NCI-H524 (cell line): ENCODE results near the gene SERPINE3.
A peak's percentile ranks its signal among the peaks of the same experiment; 100 is the strongest.

Experiments used
- DNase-seq, 2 experiments: peaks; one replicate each; lab custom pipeline; 2025; lab: John Stamatoyannopoulos, UW

SERPINE3 gene

DNA sequence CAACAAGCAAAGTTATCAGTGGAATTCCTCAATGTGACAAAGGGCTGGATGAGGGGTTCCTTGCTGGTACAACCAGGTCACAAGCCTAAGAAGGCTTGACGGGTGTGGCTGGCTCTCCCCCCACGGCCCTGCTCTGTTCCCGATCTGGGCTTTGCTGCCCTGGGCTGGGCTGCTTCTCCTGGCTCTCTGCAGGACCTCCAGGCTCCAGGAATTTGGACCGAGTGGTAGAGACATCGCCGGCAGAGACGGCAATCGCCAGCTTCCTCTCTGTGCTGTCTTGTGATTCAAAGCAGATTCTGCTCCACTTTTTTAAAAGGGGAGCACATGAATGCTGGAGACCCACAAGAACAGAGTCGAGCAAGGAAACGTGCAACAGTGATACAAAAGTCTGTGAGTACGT lies at the start of gene SERPINE3:
Gene SERPINE3, plus strand, starts transcription at position 338 of the 400 bp plus-strand sequence. CDS start 1,401 bp downstream, outside the sequence.
- no peak for DNase-seq

- no peak for DNase-seq
Measured at GRCh38 chr13:51291341-51291740, 48.1 kb upstream of the SERPINE3 start.

GRCh38 chr13:51292000-51292565 lies 47.4 kb upstream of the SERPINE3 start:
- DNase-seq: no peak

GRCh38 chr13:51297556-51297955 lies 41.9 kb upstream of the SERPINE3 start:
- DNase-seq: peak in 1 of 2 experiments; percentile 29

- DNase-seq: peak in 1 of 2 experiments; percentile 8
Measured at GRCh38 chr13:51298812-51299211, 40.7 kb upstream of the SERPINE3 start.

- peak; percentile 91 to 97 for DNase-seq
Measured at GRCh38 chr13:51303063-51303552, 36.4 kb upstream of the SERPINE3 start.

- DNase-seq: no peak
Measured at GRCh38 chr13:51303882-51304281, 35.6 kb upstream of the SERPINE3 start.

DNA sequence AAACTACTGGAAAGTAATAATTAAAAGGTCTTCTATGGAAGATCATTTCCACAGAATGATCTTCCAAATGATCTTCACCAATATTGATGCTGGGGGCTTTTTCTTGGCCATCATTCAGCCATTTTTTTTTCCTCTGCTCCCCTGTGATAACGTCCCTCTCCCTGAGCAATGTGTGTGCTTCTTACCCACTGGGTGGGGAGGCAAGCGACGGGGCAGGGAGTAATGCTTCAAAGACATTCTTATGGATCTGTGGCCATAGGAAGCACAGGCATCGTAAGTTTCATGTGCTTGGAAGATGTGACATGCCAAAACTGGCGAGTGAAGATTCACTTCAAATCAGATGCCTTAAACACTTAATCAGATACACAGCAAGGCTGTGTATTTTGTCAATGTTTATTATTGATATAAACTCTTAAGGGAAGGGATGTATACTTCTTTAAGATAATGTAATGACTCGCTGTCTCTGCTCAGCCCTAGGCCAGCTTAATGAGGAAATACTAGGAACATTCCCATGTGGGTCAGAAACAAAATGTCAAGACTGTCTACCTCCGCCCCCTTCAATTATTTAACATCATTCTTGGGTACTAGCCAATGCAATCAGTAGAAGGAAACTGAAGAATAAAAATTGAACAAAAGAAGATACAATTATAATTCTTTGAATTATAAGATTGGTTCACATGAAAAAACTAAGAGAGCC lies 34.1 kb upstream of the SERPINE3 start:
- DNase-seq: no peak

DNA sequence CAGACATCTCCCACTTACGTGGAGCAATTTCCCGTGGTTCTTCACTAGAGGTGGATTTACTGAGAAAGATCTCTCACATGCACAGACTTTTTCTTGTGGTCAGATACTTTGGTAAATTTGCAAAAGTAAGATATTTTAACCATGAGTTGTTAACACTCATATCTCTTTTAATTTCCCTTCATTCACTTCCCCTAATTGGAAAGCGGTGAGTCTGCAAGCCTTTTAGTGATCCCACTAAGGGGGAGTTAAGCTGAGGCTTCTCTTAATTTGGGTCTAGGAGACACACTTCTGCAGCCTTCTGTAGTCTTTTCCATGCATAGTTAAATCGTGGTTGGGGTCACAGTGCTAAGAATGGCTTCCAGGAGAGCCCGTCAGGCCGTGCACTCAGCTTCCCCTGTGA lies 30.7 kb upstream of the SERPINE3 start:
- no peak for DNase-seq

- DNase-seq: peak; percentile 88 to 94
Measured at GRCh38 chr13:51311231-51311630, 28.3 kb upstream of the SERPINE3 start.

GRCh38 chr13:51311957-51312520 lies 27.5 kb upstream of the SERPINE3 start:
- DNase-seq: no peak

DNA sequence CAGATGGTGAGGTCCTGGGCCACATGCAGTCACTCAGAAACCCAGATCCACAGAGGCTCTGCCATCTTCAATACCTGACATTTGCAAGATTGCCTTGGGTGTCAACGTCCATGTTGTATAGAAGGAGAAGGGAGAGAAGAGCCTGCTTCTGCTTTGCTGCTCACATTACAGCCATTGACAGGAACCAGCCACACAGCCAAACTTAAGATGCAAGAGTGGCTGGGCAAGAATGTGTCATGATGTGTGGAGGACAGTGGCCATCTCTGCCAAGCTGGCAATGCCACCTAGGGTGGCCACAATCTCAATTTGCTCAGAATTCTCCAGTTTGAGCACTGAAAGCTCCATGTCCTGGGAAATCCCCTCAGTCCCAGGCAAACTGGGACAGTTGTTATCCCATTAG lies 25.9 kb upstream of the SERPINE3 start:
- DNase-seq: peak in 1 of 2 experiments; percentile 3

- no peak for DNase-seq
Measured at GRCh38 chr13:51317262-51317661, 22.2 kb upstream of the SERPINE3 start.

DNA sequence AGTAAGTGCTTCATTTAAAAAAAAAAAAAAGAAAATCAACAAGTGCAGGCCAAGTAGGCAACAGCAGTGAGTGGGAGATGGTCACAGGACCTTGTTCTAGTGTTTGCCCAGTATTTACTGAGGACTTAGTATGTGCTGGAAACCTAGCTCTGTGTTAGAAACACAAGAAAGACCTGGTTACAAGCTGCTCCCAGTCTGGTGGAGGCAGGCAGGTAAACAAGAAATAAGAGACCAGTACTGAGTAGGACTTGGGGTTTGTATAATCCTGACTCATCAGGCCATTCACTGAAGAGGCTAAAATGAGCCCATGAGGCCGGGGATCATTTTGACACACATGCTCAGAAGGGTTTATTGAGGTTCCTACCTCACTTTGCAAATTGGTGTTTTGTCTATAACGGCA lies 21.5 kb upstream of the SERPINE3 start:
- DNase-seq: no peak

- no peak for DNase-seq
Measured at GRCh38 chr13:51318876-51319275, 20.6 kb upstream of the SERPINE3 start.

GRCh38 chr13:51321836-51322235 lies 17.7 kb upstream of the SERPINE3 start:
- no peak for DNase-seq

GRCh38 chr13:51322826-51323225 lies 16.7 kb upstream of the SERPINE3 start:
- peak in 1 of 2 experiments; percentile 24 for DNase-seq

- no peak for DNase-seq
Measured at GRCh38 chr13:51323824-51324511, 15.5 kb upstream of the SERPINE3 start.

DNA sequence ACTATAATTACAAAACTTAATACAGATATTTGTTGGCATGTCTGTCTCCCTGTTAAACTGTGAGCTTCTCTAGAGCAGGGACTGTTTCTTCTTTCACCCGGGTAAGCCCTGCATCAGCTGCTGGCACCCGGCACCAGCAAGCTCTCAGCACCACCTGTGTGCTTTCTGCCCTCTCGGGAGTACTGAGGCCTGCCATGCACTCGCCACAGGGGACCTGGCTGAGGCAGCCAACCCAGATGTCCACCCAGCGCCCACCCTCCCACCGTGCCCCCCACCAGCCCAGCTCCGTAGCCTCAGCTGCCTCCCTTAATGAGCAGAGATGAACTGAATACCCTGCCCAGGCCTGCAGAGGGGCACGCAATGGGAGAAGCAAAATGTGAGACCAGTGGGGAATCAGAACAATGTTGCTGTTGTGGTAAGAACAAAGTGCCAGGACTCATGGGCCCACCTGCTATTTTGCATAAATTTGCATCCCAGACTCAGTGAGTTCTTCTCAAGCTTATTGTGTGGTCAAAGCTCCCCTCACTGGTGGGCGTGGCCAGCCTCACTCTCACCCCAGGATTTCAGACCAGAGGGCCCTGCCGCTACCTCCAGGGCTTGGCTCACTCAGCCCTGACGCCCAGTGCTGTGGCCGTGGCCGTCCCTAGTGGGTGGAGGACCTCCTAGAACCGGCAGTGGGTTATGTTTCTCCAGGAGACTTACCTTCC lies 14.6 kb upstream of the SERPINE3 start:
- DNase-seq: no peak

DNA sequence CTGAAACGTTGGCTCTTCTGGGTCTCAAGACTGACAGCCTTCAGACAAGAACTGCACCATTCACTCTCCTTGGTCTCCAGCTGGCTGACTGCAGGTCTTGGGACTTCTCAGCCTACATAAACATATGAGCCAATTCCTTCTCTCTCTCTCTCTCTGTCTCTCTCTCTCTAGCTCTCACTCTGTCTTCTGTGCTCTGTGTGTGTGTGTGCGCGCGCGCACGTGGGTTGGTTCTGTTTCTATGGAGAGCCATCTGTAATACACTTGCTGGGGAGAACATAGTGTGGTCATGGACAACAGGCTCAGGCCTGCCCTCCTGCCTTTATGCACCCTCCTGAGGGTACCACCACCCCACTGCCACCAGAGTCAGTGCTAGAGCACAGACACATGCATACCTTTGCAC lies 13.7 kb upstream of the SERPINE3 start:
- DNase-seq: no peak

DNA sequence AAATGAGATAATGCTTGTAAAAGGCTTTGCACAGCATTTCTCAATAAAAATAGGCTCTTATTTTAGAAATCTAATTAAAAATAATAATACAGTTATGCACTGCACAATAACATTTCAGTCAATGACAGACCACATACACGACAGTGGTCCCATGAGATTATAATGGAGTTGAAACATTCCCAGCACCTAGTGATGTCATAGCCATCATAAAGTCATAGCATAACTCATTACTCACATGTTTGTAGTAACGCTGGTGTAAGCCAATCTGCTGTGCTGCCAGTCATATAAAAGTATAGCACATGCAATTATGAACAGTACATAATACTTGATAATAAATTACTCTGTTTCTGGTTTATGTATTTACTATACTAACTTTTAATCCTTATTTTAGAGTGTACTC lies 12.7 kb upstream of the SERPINE3 start:
- no peak for DNase-seq

GRCh38 chr13:51327961-51328360 lies 11.5 kb upstream of the SERPINE3 start:
- DNase-seq: no peak
